ENCODE data around the gene QARS1.

The QARS1 gene

GRCh38 chr3:49104427-49105291 is at the start of gene QARS1:
Gene QARS1 (minus strand): TSS chr3:49104757. CDS start chr3:49104733, 24 bp downstream.
- DNase-seq (ENCODE audit: low spot score): peak; percentile 92

GRCh38 chr3:49153349-49153912 is 48.9 kb upstream of the QARS1 start:
- no peak for DNase-seq (ENCODE audit: low spot score)

GRCh38 chr3:49151610-49152009 is 47.1 kb upstream of the QARS1 start:
- no peak for DNase-seq (ENCODE audit: low spot score)

GRCh38 chr3:49148159-49148558 is 43.6 kb upstream of the QARS1 start:
- DNase-seq (ENCODE audit: low spot score): no peak

GRCh38 chr3:49140080-49140479 is 35.5 kb upstream of the QARS1 start:
- no peak for DNase-seq (ENCODE audit: low spot score)

GRCh38 chr3:49135499-49135898 is 30.9 kb upstream of the QARS1 start:
- DNase-seq (ENCODE audit: low spot score): no peak

- DNase-seq (ENCODE audit: low spot score): peak; percentile 27
Measured at GRCh38 chr3:49134471-49135265, 30.1 kb upstream of the QARS1 start.

- DNase-seq (ENCODE audit: low spot score): peak; percentile 83
Measured at GRCh38 chr3:49133226-49133951, 28.8 kb upstream of the QARS1 start.

- peak; percentile 76 for DNase-seq (ENCODE audit: low spot score)
Measured at GRCh38 chr3:49132437-49133225, 28.1 kb upstream of the QARS1 start, which contains the start of gene LAMB2. Gene LAMB2 (minus strand): TSS chr3:49133050. CDS start chr3:49132867, 183 bp downstream.

GRCh38 chr3:49132073-49132436 is 27.5 kb upstream of the QARS1 start:
- DNase-seq (ENCODE audit: low spot score): no peak

- DNase-seq (ENCODE audit: low spot score): no peak
Measured at GRCh38 chr3:49131576-49131975, 27.0 kb upstream of the QARS1 start.

GRCh38 chr3:49131040-49131439 is 26.5 kb upstream of the QARS1 start:
- DNase-seq (ENCODE audit: low spot score): no peak

- no peak for DNase-seq (ENCODE audit: low spot score)
Measured at GRCh38 chr3:49124991-49125670, 20.6 kb upstream of the QARS1 start.

GRCh38 chr3:49124203-49124602 is 19.6 kb upstream of the QARS1 start:
- DNase-seq (ENCODE audit: low spot score): no peak

- DNase-seq (ENCODE audit: low spot score): no peak
Measured at GRCh38 chr3:49123687-49124086, 19.1 kb upstream of the QARS1 start.

GRCh38 chr3:49122886-49123545 is 18.5 kb upstream of the QARS1 start:
- no peak for DNase-seq (ENCODE audit: low spot score)

- no peak for DNase-seq (ENCODE audit: low spot score)
Measured at GRCh38 chr3:49122451-49122850, 17.9 kb upstream of the QARS1 start.

- DNase-seq (ENCODE audit: low spot score): no peak
Measured at GRCh38 chr3:49122022-49122421, 17.5 kb upstream of the QARS1 start.

GRCh38 chr3:49121132-49121736 is 16.7 kb upstream of the QARS1 start:
- DNase-seq (ENCODE audit: low spot score): no peak

All from RKO (cell line).